ENCODE measurements around the gene TUBD1.
"Not testable (repeated sequence)": the region's sequence is repeated elsewhere in the genome, so short reads cannot be mapped to it uniquely, and the experiment has no call there.

Gene TUBD1

GRCh38 chr17:59859444-59860025, 33.2 kb downstream of the TUBD1 start:
- TF ChIP-seq CTCF (IDR thresholded peaks at IDR 0.05; ENCODE audit: extremely low read depth, insufficient read depth, missing control alignments) = peak; percentile 65
- in situ Hi-C loops (cut with MboI; ENCODE audit: low pct_unique_long_range_greater_than_20kb, low sequenced_read_pairs, unreplicated experiment) = loop anchor here (10.0 kb wide), 1 partner anchor 115 kb away; no protein-coding TSS in a partner anchor
- DNase-seq (ENCODE audit: low spot score) = peak; percentile 15

- in situ Hi-C loops (cut with MboI; ENCODE audit: low pct_unique_long_range_greater_than_20kb, low sequenced_read_pairs, unreplicated experiment) = no loop called here
- DNase-seq (ENCODE audit: low spot score) = no peak
- TF ChIP-seq CTCF (IDR thresholded peaks at IDR 0.05; ENCODE audit: extremely low read depth, insufficient read depth, missing control alignments) = no peak
Measured at GRCh38 chr17:59858932-59859331, 33.8 kb downstream of the TUBD1 start.

- in situ Hi-C loops (cut with MboI; ENCODE audit: low pct_unique_long_range_greater_than_20kb, low sequenced_read_pairs, unreplicated experiment) = no loop called here
- DNase-seq (ENCODE audit: low spot score) = no peak
- TF ChIP-seq CTCF (IDR thresholded peaks at IDR 0.05; ENCODE audit: extremely low read depth, insufficient read depth, missing control alignments) = no peak
Measured at GRCh38 chr17:59858167-59858816, 34.5 kb downstream of the TUBD1 start.

GRCh38 chr17:59856859-59857794, 35.6 kb downstream of the TUBD1 start:
- in situ Hi-C loops (cut with MboI; ENCODE audit: low pct_unique_long_range_greater_than_20kb, low sequenced_read_pairs, unreplicated experiment) = no loop called here
- no peak for DNase-seq (ENCODE audit: low spot score)
- TF ChIP-seq CTCF (IDR thresholded peaks at IDR 0.05; ENCODE audit: extremely low read depth, insufficient read depth, missing control alignments) = no peak

- DNase-seq (ENCODE audit: low spot score); in situ Hi-C loops (cut with MboI; ENCODE audit: low pct_unique_long_range_greater_than_20kb, low sequenced_read_pairs, unreplicated experiment): not testable (repeated sequence)
Measured at GRCh38 chr17:59853919-59854729, 38.6 kb downstream of the TUBD1 start.

GRCh38 chr17:59853168-59853918, 39.4 kb downstream of the TUBD1 start:
- in situ Hi-C loops (cut with MboI; ENCODE audit: low pct_unique_long_range_greater_than_20kb, low sequenced_read_pairs, unreplicated experiment) = no loop called here
- DNase-seq (ENCODE audit: low spot score) = no peak
- TF ChIP-seq CTCF (IDR thresholded peaks at IDR 0.05; ENCODE audit: extremely low read depth, insufficient read depth, missing control alignments) = peak; percentile 46

GRCh38 chr17:59852847-59853167, 39.9 kb downstream of the TUBD1 start:
- DNase-seq (ENCODE audit: low spot score); in situ Hi-C loops (cut with MboI; ENCODE audit: low pct_unique_long_range_greater_than_20kb, low sequenced_read_pairs, unreplicated experiment): not testable (repeated sequence)
